RKO (cell line): ENCODE results near the gene PAX2.

Source experiments
- DNase-seq: peaks from one replicate; pipeline ENCODE4 v3.0.0-alpha.2; 2016; ENCODE audit warnings: low spot score

Gene PAX2

GRCh38 chr10:100724531-100725027 is 20.8 kb upstream of the PAX2 start:
- DNase-seq = no peak

GRCh38 chr10:100725071-100725471 is 20.3 kb upstream of the PAX2 start:
- no peak for DNase-seq

GRCh38 chr10:100725869-100726426 is 19.4 kb upstream of the PAX2 start:
- DNase-seq = no peak

- no peak for DNase-seq
Measured at GRCh38 chr10:100727808-100728207, 17.6 kb upstream of the PAX2 start.

GRCh38 chr10:100728928-100729861 is 16.2 kb upstream of the PAX2 start:
- DNase-seq = peak; percentile 90

GRCh38 chr10:100729862-100730724 is 15.3 kb upstream of the PAX2 start:
- DNase-seq = peak; percentile 41

- peak; percentile 58 for DNase-seq
Measured at GRCh38 chr10:100730725-100731406, 14.5 kb upstream of the PAX2 start.

- no peak for DNase-seq
Measured at GRCh38 chr10:100731407-100732240, 13.8 kb upstream of the PAX2 start.

- no peak for DNase-seq
Measured at GRCh38 chr10:100732241-100732596, 13.2 kb upstream of the PAX2 start.

- no peak for DNase-seq
Measured at GRCh38 chr10:100733329-100733728, 12.1 kb upstream of the PAX2 start.

GRCh38 chr10:100734295-100735086 is 10.9 kb upstream of the PAX2 start:
- DNase-seq = no peak

GRCh38 chr10:100735087-100735336 is 10.4 kb upstream of the PAX2 start:
- DNase-seq = no peak

GRCh38 chr10:100735337-100736143 is 9.8 kb upstream of the PAX2 start:
- no peak for DNase-seq

GRCh38 chr10:100736144-100736808 is 9.1 kb upstream of the PAX2 start:
- no peak for DNase-seq

- DNase-seq = no peak
Measured at GRCh38 chr10:100736809-100737354, 8.5 kb upstream of the PAX2 start.

GRCh38 chr10:100737355-100738054 is 7.9 kb upstream of the PAX2 start:
- no peak for DNase-seq

- DNase-seq = no peak
Measured at GRCh38 chr10:100738055-100738827, 7.1 kb upstream of the PAX2 start.
